Amniotic epithelial cell (primary cell): ENCODE measurements around the gene KLF13.

ENCODE experiments used
- DNase-seq: peaks from one replicate; pipeline ENCODE4 v3.0.0-alpha.2; 2010; ENCODE audit warnings: low read depth

Gene KLF13

DNA sequence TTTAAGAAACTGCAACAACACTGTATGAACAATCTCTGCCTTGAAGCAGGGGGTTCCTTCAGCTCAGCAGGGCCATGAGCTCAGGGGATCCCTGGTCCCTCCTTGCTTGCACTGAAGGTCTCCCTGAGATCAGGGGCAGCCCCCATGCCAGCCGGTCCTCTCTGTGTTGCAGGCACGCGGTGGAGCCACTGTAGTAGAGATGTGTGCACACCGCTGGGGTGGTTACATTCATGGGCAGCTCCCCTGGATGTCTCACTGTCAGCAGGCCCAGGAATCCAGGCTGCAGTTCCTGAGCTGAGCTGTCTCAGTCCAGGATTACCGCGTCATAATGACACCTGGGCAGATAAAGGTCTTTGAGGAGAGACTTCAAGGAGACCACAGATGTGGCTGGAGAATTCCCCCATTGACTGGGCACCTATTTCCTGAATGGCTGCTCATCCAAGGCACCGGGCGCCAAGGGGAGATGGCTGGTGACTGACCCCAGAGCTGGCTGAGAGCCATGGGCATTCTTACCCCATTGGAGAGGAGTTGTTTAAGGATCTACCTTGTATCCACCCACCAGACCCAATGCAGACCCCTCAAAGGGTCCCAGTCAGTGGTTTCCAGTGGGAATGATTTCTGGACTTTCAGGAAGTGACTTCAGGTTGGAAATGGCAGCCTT is 10.4 kb upstream of the KLF13 start:
- DNase-seq, result no peak

DNA sequence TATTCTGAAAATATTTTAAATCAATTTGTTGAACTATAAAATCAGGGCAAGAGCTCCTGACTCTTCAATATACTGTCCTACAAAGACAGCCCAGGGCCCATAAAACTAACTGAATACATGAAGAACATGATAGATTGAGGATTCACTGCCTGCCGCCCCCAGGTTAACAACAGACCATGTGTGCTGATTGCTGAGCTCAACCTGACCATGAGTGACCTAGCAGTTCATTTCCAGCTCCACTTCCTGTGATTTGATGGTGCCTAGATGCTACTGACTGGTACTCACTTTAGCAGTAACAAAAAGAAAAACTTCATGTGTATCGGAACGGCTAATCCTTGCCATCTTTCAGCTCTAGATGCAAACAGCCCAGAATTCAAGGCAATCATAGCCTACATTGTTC is 9.6 kb upstream of the KLF13 start:
- DNase-seq, result no peak

DNA sequence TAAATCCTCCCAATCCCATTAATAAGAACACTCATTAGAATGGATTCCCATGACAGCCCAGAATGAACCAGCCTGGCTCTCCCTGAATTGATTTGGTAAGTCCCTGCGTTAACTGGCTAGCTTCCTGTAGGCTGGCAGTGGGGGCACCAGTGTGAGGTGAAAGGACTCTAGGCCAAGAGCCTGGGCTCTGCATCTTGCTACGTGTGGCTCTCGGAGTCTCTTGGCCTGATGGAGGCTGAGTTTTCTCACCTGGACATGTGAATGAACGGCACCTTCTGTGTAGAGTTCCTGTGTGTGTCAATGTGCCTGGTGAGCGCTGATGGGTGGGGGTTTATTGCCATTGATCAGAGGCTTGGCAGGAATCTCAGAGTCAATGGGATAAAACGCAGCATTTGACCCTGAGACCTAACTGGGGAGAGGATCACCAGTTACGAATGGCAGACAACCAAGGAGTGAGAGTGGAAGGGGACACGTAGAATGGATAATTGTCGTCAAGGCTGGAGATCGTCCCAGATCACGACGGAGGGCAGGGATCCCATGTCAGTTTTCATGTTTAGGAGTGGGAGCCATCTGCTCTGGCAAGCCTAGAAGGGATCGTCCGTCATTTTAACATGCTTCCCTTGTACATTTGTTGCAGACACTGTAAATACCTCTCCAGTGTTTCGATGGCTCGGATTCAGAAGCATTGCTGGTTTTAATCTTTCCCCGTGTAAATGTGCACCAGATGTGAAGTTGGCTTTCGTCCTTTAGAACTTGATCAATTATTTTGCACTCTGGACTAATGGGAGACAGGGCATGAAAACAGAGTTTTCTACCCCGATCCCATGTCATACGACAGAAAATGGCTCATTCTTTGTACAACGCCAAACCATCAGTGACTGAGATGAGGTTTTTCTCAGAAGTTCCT is 9.0 kb upstream of the KLF13 start:
- no peak for DNase-seq

DNA sequence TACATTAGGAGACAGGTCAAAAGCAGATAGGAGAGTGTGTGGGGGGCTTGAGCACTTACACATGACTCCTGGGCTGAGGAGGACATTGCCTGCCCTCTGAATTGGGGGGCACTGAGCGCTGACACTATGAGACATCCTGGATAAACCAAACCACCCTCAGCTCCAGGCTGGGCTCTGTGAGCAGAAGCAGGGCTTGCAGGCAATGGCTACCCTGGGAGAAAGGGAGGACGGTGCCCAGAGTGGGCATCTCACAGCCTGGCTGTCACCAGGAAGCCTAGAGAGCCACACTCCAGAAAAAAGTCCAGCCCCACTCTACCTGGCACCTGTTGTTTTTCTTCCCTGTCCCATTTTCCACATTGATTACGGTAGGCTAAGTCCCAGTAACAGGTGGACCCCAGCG is 8.2 kb upstream of the KLF13 start:
- no peak for DNase-seq

DNA sequence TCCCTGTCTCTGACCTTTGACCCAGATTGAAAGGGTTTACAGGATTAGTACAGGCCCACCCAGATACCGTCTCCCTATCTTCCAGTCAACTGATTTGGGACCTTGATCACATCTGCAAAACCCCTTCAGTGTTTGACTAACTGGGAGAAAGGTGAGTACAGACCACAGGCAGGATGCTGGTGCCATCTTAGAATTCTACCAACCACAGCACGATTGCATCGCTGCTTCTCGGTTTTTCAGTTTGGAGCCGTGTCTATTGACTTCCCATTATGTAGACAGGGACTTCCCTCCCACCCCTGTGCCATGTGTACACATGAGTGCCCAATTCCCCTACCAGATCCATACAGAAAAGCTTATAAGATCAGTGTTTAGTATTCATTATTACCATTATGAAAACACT is 6.6 kb upstream of the KLF13 start:
- no peak for DNase-seq

DNA sequence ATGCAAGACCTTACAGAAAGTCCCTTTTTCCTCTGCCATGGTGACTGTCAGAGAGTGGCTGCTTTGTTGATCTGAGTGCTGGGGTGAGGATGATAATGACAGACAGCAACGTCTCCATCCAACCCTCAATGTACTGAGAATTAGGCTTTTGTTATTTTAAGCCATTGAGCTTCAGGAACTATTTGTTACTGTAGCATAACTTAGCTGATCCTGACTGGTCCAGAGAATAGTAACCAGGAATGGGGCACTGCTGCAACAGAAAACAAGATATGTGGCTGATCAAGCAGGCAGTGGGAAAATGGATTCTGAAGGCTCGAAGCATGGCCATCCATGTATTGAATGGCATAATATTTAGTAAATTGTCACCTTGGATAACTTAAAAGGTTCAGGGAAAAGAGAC is 5.2 kb upstream of the KLF13 start:
- DNase-seq, result no peak

DNA sequence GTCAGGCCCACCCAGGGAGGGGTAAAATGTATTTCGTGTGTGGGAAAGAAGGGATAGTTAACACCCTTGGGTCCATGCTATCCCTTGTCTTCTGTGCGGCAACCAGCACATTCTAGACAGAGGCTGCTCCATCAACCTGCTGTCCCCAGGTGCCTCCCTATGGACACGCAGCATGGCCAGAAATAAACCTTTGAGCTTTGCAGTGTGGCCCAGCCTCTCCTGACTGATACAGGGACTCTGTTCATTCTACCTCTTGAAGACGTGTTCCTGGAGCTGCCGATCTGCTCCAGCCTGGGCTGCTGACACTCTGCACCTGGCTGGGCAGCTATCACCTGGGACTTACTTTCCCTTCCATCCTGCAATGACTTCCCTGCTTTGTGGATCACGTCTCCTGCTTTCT is 4.1 kb upstream of the KLF13 start:
- DNase-seq, result no peak

DNA sequence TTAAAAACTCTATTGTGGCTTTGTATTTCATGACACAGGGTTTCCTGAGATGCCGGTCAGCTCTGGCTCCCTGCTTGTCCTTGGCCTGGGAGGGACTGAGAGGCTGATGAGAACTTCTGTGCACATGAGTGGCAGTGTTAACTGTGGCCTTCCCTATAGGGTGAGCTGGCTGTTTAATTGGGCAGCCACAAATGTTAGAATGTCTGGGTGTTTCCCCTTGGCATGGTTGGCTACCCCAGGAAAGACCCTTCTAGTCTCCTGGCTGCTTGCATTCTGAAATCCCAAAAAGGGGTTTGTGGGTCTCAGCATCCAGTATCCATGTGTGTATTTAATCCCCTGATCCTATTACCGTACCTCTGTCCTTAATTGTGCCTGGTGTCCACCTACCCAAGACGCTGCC is 3.0 kb upstream of the KLF13 start:
- no peak for DNase-seq

DNA sequence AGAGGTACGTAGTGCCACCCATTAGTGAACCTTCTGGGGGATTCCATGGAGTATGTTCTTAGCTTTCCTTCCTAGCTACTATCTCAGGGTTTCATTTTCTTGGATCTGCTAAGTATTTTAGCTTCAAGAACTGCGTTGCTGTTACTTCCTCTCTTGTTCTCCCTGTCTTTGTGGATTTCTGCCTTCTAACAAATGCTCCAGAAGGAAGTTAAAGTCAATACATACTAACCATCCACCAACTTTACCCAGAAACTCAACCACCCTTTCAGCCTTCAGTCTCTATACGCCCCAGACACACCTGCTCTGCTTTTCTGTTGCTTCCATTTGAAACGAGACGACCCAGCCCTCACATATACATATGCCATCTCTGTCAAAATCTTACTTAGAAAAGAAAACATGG is 2.4 kb upstream of the KLF13 start:
- DNase-seq, result no peak

DNA sequence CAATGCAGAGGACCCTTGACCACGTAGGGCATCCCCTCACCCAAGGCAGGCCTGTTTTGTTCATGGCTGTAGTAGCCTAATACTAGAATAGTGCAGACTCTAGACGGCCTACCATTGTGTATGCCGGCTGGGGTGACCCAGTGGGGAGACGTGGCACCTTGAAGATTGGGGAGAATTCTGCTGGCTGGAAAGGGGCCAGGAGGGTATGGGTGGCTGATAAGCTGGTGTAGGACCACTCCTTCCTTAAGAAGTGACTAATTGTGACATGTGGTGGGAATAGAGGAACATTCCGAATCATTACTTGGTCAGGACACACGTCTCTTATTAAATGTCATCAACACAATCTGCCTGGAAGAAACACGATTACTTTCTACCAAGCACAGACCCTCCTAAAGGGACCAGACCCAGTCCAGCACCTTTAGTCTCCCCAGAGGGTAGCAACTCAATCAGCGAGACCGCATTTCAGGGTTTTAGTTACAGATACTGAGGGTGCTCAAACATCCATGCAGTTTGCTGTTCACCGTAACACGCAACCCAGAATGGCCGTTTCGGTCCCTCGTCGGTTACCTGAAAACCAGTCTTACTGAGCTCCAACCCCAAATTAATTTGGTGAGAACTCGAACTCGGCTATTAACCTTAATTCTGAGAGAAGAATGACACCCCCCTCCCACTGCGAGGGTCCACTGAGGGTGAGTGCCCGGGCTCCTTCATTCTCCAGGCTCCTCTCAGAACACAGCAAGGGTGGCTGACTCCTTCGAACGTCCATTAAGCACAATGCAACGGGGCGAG is 1.6 kb upstream of the KLF13 start:
- no peak for DNase-seq

DNA sequence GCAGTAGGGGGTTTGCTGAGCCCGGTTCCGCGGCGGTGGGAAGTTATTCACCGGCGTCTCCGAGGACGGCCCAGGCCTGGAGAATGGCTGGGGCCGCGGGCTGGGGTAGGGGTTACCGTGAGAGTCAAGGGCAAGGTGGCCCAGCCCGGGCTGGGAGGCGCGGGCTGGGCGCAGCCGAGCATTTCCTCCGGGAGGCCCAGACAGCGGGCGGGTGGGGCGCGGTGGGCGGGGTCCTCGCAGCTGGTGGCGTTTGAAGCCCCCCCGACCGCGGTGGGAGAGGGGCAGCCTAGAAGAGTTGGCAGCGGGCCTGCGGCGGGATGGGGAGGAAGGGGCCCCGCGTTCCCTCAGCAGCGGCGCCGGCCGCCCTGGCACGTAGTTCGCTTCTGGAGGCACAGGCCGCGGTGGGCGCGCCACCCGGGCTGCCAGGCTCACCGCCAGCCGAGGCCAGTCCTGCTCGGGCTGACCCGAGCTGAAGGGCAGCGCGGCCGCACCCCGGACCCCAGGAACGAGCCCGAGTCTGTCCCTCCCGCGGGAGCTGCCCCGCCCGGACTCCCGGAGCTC is 960 bp upstream of the KLF13 start:
- peak; percentile 8 for DNase-seq

DNA sequence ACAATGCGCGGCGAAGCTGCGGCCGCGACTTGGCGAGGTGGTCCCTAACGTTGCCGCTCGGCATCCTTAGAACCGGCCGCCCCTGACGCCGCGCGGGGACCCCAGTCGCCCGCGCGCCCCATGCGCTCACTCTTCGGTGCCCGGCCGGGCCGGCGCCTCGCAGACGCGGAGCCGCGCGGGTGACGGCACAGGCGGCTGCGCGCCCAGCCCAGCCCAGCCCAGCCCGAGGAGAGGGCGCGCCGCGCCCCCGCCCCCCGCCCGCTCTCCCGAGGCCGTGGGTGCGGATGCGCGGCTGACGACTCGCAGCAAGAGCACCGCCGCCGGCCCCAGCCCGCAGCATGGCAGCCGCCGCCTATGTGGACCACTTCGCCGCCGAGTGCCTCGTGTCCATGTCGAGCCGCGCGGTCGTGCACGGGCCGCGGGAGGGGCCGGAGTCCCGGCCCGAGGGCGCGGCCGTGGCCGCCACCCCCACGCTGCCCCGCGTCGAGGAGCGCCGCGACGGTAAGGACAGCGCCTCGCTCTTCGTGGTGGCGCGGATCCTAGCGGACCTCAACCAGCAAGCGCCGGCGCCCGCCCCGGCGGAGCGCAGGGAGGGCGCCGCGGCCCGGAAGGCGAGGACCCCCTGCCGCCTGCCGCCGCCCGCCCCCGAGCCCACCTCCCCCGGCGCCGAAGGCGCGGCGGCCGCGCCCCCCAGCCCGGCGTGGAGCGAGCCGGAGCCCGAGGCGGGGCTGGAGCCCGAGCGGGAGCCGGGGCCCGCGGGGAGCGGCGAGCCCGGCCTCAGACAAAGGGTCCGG is 437 bp downstream of the KLF13 start:
- DNase-seq, result peak; percentile 57

DNA sequence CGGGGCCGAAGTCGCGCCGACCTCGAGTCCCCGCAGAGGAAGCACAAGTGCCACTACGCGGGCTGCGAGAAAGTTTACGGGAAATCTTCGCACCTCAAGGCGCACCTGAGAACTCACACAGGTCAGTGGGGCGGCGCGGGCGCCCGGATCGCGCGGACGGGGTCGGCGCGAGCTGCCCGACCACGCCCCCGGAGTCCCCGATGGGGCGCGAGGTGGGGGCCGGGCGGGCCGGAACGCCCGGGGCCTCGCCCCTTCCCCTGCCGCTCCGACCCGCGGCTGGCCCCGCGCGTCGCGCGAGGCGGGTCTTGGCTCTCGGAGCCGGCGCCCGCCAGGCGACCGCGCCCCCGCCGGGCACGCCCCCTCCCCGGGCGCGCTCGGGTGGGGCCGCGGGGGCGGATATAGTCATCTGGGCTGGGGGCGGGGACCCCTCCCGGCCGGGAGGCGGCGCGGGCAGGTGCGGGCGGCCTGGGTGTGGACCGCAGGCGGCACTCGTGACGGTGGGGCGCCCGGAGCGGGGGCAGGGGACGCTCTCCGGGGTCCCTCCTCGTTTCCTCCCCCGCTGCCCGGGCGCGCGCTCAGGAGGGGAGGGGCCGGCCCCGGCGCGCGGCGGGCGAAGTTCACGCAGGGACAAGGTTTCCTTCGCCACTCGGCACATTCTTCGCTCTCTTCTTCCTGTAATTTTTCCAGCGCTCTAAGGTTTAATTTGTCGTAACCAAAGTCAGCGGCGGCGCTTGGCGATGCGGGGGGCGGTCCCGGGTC is 1.2 kb downstream of the KLF13 start:
- DNase-seq, result no peak

DNA sequence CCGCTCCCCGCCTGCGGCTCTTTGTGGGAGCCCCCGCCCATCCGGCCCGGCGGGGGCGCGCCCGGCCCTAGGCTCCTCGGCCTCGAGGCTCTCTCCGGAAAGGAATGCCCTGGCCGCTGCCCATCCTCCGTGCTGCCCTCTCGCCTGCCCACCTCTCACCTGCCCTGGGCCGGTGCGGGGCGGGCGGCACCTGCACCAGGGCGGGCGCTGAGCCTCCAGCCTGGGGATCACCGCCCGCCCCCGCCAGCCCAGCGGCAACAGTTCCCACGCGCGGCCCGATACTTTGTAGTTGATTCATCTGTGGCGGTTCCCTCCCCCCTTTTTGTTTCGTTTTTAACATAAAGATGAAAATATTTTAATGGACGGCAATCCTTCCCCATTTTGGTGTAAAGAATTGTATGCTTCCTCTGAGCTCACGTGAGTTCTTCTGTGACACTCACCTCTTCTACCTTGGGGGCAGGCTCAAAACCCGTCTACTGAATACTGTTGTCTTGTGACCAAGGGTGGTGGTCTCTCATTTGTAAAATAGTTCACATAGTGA is 1.9 kb downstream of the KLF13 start:
- peak; percentile 39 for DNase-seq

DNA sequence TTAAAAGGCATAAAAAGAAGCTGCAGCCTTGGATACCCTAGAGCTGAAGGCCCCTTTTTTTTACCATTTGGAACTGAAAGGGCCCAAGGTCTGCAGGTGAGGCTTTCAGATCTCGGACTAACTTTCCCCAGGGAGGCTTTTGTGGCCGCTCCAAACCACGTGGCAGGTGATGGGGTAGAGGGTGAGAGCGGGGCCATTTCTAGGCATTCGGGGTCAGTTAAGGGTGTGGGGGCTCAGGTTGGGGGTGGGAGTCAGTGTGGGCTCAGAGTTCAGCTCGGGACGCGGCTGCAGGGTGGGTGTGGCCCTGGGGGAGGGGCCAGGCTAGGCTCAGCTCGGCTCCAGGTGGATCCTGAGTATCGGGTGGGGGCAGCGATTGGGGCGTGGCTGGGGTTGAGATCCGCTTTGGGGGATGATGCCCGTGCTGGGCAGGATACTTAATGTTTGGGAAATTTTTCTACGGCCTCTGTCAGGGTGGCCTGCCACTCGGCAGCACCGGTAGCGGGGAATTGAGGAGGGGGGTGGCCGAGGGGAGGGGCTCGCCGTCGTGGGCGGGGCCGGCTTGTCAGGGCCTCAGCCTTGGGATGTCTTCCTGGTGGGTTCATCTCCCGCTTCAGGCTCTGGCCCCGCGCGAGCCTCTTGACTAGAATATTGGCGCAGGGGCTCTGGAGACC is 2.5 kb downstream of the KLF13 start:
- no peak for DNase-seq

DNA sequence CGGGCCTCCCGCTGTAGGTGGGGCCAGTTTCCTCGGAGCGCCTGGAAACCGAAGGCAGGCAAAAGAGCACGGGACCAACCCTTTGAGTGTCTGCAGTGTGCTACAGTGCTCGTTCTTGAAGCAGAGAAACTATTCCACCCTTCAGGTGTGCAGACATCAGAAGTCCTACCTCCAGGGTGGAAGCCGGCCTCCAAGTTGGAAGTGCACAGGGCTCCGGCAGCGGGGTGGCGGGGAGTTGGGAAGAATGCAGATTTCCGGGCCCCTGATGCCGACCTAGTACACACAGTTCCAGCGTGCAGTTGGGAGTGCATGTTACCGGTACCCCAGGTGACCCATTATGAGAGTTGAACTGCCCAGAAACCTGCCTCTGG is 3.0 kb downstream of the KLF13 start:
- DNase-seq, result no peak

DNA sequence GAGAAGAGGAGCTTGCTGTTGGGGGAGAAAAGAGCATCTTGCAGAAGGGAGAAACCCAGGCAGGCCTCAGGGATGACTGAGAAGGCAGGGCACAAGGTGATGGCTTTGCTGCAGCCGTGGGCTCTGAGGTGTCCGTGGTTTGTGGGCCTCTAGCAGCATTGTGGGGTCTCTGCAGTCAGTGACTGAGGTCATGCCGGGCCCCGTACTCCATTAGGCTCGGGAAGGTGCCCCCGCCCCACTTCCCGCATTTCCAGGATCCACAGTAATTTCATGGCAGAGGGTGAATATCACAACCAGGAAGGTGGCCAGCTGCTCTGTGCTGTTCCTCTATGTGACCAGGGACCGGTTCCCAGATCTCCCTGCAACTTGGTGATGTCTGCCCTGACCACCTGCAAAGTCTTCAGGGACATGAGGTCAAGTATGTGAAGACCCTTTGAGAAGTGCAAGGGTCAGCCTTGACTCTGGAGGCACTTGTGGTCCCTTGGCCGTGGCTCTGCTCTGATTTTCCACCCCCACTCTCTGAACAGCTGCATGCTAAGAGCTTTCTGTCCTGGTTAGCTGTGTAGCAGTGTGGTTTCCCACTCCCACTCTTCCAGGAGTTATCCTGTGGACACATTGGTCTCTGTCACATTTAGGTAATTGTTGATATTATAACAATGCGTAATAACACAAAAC is 3.6 kb downstream of the KLF13 start:
- DNase-seq, result no peak

DNA sequence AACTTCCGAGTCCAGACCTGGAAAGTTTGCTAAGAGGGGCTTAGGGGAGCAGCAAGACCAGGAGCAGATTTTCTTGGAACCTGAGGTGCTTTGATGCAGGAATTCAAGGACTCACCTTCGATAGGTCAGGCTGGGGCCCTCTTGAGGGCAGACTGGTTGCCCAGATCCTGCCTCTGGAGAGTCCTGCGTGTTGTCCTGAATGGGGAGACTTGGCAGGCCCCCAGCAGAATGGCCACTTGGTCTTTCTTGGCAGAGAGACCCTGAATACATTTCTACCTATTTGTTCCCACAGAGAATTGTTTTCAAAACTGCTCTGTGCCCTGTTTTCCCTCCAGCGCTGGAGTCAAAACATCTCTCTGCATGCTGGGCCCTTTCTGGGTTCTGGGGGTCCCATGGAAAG is 4.2 kb downstream of the KLF13 start:
- no peak for DNase-seq

DNA sequence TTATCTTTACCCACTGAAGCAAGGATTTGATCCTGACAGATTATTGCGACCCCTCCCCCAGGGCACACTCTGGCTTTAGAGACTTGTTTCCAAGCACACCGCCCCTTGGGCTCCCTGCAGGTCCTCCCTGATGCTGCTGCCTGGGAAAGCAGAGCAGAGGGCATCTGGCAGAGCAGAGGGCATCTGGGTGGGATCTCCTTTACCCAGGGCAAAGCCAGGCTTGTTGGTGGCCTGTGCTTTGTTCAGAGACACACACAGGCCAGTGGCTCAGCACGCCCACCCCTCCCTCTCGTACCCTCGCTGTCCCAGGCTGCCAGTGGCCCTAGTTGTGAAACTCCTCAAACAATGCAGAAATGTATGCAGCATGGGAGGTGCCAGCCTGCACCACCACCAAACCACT is 4.8 kb downstream of the KLF13 start:
- no peak for DNase-seq
